Esophagus muscularis mucosa (tissue), 4 donors: ENCODE results near the gene SLC4A3. TPM values are rescaled to one million over a fixed set of nuclear protein-coding genes. Genes with fewer than 3 reads are reported as not detected.
A peak's percentile ranks its signal among the peaks of the same experiment; 100 is the strongest.

Source experiments
- DNase-seq: peaks from one replicate; pipeline ENCODE4 v3.0.0-alpha.2; 2017; ENCODE audit errors: extremely low spot score
- H3K27ac ChIP-seq, 4 donors: fragments of 200-600 bp; sonication (generic); replicated peaks in 1 of 4; 1 replicate in 3 of 4; 2 replicates in 1 of 4; pipeline ENCODE4 v1.5.1; 2016 to 2019; ENCODE audit warnings: mild to moderate bottlenecking in 1 of 4
- H3K27me3 ChIP-seq, 4 donors: fragments of 200-600 bp; sonication (generic); one replicate each; pipeline versions ENCODE4 v1.5.1 to v1.6.0; 2016 to 2019
- H3K36me3 ChIP-seq, 4 donors: fragments of 200-600 bp; sonication (generic); one replicate each; pipeline ENCODE4 v1.5.1; 2016 to 2019
- H3K4me1 ChIP-seq, 4 donors: fragments of 200-600 bp; sonication (generic); one replicate each; pipeline ENCODE4 v1.5.1; 2016 to 2019
- H3K4me3 ChIP-seq, 4 donors: fragments of 200-600 bp; sonication (generic); 1 replicate in 2 of 4; 2 replicates in 2 of 4; pipeline ENCODE4 v1.5.1; 2016 to 2019; ENCODE audit warnings: mild to moderate bottlenecking in 4 of 4, moderate library complexity in 1 of 4
- H3K9me3 ChIP-seq, 4 donors: fragments of 200-600 bp; sonication (generic); 1 replicate in 3 of 4; 2 replicates in 1 of 4; pipeline ENCODE4 v1.5.1; 2016 to 2019
- EP300 ChIP-seq: sonication (generic); formaldehyde crosslinking; IDR thresholded peaks from one replicate; pipeline ENCODE4 v1.6.1; 2017; ENCODE audit warnings: antibody characterized with exemption
- POLR2A ChIP-seq: fragments of 450-650 bp; IDR thresholded peaks from one replicate; pipeline ENCODE4 v1.6.1; 2017; ENCODE audit warnings: antibody characterized with exemption, moderate library complexity, mild to moderate bottlenecking, low read depth
- POLR2AphosphoS5 ChIP-seq, 2 donors: sonication (generic); formaldehyde crosslinking; IDR thresholded peaks; one replicate each; pipeline ENCODE4 v1.6.1; 2017; ENCODE audit warnings: antibody characterized with exemption in 2 of 2
- WGBS: methylation state at CpG from one replicate; pipeline ENCODE4 v1.1.5; 2018; 5-methylcytosine and 5-hydroxymethylcytosine counted together
- intact Hi-C: fragments of 100-400 bp; cut with DNase I; formaldehyde crosslinking; loops from one replicate; pipeline ENCODE4 v1.15.1; 2023
- total RNA-seq, 4 donors: library from RNA; depleted of rRNA; stranded (reverse); fragments of >200 nt; gene quantifications; one replicate each; pipeline versions ENCODE4 v1.1.0 to v1.2.1, GENCODE V29; 2016
- TF ChIP-seq, protein P1 (sequence below), 3 experiments: fragments of 200-600 bp in 2 of 3; fragments of 450-650 bp in 1 of 3; sonication (generic) in 2 of 3; IDR thresholded peaks; one replicate each; pipeline ENCODE4 v1.5.1; 2017 to 2019; ENCODE audit warnings: antibody characterized with exemption in 3 of 3, mild to moderate bottlenecking in 2 of 3, moderate library complexity in 1 of 3

The SLC4A3 gene
- total RNA-seq, 4 donors from 2014 or later, result 15.0 to 30.4 (median 20.5) TPM

DNA sequence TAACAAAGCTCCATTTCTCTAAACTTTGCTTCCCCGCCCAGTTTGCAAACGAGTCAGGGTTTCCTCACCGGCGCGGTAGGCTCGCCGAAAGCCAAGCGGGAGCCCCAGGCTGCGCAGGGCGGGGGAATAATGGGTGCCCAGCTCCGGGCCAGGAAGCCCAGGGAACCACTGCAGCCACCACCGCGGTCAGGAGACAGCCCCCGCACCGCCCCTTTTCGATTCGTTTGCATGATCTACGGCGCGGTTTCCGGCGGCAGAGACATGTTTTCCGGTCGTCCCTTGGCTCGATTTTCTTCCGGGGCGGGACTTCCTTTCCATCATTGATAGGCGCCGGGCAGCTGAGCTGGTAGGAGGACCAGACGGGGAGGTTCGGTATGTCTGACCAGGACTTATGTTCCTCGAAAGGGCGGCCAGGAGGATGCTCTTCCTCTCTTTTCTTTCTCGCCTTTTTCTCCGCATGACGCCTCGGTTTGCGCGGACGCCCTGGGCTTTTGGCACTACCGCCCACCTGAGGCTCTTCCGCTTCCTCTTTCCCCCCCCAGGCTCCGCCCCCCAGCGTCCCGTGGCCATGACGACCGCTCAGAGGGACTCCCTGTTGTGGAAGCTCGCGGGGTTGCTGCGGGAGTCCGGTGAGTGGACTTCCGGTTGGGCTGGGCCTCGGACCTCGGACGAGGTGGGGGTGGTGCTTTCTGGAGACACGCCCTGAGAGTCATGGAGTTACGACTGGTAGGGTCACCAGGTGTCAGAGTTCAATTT is 29.7 kb upstream of the SLC4A3 start, which contains the start of gene STK11IP:
Gene STK11IP (plus strand): TSS at position 306 of the 756 bp plus-strand sequence. CDS start 263 bp downstream, at position 569.
- H3K36me3 ChIP-seq, result peaks cover 16 to 18% (median 17%) of the 10 kb centered on the region in 4 donors
- peak within 1 kb of the TSS; percentile 59 to 80 (median 68) for H3K4me3 ChIP-seq
- TF ChIP-seq POLR2AphosphoS5 (IDR thresholded peaks at IDR 0.05), result peak; percentile 75 to 86
- TF ChIP-seq POLR2A, result peak; percentile 53
- TF ChIP-seq EP300, result no peak
- TF ChIP-seq, protein P1, sequence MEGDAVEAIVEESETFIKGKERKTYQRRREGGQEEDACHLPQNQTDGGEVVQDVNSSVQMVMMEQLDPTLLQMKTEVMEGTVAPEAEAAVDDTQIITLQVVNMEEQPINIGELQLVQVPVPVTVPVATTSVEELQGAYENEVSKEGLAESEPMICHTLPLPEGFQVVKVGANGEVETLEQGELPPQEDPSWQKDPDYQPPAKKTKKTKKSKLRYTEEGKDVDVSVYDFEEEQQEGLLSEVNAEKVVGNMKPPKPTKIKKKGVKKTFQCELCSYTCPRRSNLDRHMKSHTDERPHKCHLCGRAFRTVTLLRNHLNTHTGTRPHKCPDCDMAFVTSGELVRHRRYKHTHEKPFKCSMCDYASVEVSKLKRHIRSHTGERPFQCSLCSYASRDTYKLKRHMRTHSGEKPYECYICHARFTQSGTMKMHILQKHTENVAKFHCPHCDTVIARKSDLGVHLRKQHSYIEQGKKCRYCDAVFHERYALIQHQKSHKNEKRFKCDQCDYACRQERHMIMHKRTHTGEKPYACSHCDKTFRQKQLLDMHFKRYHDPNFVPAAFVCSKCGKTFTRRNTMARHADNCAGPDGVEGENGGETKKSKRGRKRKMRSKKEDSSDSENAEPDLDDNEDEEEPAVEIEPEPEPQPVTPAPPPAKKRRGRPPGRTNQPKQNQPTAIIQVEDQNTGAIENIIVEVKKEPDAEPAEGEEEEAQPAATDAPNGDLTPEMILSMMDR (IDR thresholded peaks at IDR 0.05), result no peak
- H3K9me3 ChIP-seq, result no peaks in the 10 kb centered on the region
- H3K4me1 ChIP-seq, result peaks cover 17 to 29% (median 18%) of the 10 kb centered on the region in 4 donors
- H3K27ac ChIP-seq, result peak within 1 kb of the TSS; percentile 88 to 91 (median 90)
- DNase-seq, result peak; percentile 99
- 0% methylated on average over 43 of the region's 57 CpGs for WGBS
- no peaks in the 10 kb centered on the region for H3K27me3 ChIP-seq
- intact Hi-C loops, result loop anchor here (2.0 to 5.0 kb wide), 3 partner anchors 27 to 55 kb away; partner anchors contain the start of genes CHPF, OBSL1 and TMEM198

DNA sequence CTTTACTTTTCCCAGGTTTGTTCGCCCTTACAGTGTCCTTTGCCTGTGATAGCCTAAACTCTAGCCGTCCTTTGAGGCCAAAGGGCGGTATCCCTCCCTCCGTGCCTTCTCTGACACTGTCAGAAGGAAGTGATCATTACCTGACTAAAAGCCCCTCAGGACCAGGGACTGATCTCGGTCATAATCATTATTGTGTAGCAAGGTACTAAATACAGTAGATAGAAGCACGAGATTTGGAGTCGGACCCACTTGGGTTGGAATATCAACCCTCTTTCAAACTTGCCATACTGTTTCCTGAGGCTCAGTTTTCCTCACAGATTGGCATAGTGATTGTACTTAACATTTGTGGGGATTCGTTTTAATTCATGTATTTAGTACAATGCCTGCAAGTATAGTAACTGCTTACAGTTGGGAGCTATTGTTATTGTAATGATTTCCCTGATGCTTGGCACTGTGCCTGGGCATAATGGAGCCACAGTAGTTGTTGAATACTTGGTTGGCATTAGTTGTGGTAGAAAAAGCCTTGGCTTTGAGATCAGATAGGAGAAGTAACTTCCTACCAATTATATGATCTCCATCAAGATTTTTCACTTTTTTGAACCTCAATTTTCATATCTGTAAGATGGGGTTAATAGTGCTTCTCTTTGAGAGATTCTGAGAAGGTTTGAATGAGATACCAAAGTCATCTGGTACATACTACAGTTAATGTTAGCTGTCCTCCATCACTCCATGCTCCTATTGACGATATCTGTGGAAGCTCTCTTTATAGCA is 28.9 kb upstream of the SLC4A3 start:
- Histone ChIP-seq H3K27me3 (no peaks in the 10 kb centered on the region), H3K9me3 (no peaks in the 10 kb centered on the region), H3K36me3 (peaks cover 17 to 26% (median 23%) of the 10 kb centered on the region in 4 donors), H3K27ac (peak overlapping the region; percentile 88 to 91 (median 90)), H3K4me1 (peaks cover 17 to 29% (median 18%) of the 10 kb centered on the region in 4 donors), H3K4me3 (peak overlapping the region; percentile 59 to 80 (median 68))
- intact Hi-C loops, result loop anchor here (5.0 kb wide), 2 partner anchors 36 to 56 kb away; partner anchors contain the start of genes CHPF and TMEM198
- WGBS, result 23% methylated on average over 9 of the region's 9 CpGs
- TF ChIP-seq EP300, result no peak
- TF ChIP-seq, protein P1 (IDR thresholded peaks at IDR 0.05), result no peak
- TF ChIP-seq POLR2AphosphoS5 (IDR thresholded peaks at IDR 0.05), result no peak
- TF ChIP-seq POLR2A, result no peak
- no peak for DNase-seq

DNA sequence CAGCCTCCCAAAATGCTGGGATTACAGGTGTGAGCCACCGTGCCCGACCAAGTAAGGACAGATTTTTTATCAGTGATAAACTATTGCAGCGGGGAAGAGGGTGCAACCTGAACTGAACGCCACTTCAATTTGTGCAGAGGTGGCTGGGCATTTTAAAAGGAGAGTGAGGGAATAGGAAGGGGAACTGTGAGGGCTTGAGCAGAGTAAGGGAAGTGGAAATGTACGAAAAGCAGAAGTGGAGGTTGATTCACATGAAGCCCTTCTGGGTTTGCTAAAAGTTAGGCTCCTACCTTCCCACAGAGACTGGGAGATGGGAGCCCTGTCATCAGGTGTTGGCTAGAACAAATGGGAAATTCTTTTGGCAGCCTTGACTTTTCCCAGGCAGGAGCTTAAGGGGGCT is 23.7 kb upstream of the SLC4A3 start:
- TF ChIP-seq, protein P1 (IDR thresholded peaks at IDR 0.05), result no peak
- no peak for TF ChIP-seq POLR2AphosphoS5 (IDR thresholded peaks at IDR 0.05)
- no peak for TF ChIP-seq EP300
- TF ChIP-seq POLR2A, result no peak

DNA sequence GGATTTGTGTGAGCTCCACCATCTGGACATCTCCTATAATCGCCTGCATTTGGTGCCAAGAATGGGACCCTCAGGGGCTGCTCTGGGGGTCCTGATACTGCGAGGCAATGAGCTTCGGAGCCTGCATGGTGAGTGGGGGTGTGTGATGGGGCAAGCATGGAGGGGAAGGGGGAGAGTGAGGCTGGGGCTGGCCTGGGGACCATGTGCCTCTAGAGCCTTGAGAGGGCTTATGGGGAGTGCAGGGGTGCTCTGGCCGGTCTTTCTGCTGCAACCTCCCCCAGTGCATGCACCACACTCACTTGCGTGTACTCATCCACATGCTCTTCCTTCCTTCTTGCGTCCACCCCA is 21.8 kb upstream of the SLC4A3 start:
- H3K4me1 ChIP-seq, result peaks cover 0 to 16% (median 15%) of the 10 kb centered on the region in 4 donors

More for the DNA sequence above, 23.7 kb upstream of the SLC4A3 start:
- intact Hi-C loops, result no loop called here
- 79% methylated on average over 5 of the region's 5 CpGs for WGBS
- no peak for DNase-seq
- H3K9me3 ChIP-seq, result no peaks in the 10 kb centered on the region
- no peak overlapping the region for H3K4me3 ChIP-seq
- no peak overlapping the region for H3K27ac ChIP-seq
- H3K36me3 ChIP-seq, result peaks cover 40 to 79% (median 70%) of the 10 kb centered on the region in 4 donors
- peaks cover under 1 to 8% (median 2%) of the 10 kb centered on the region in 4 donors for H3K4me1 ChIP-seq
- no peaks in the 10 kb centered on the region for H3K27me3 ChIP-seq

More for the DNA sequence above, 21.8 kb upstream of the SLC4A3 start:
- H3K4me3 ChIP-seq, result no peak overlapping the region
- no peak for TF ChIP-seq EP300
- TF ChIP-seq POLR2AphosphoS5 (IDR thresholded peaks at IDR 0.05), result no peak
- no peak for TF ChIP-seq POLR2A
- TF ChIP-seq, protein P1 (IDR thresholded peaks at IDR 0.05), result no peak
- H3K9me3 ChIP-seq, result no peaks in the 10 kb centered on the region
- intact Hi-C loops, result no loop called here
- no peak overlapping the region for H3K27ac ChIP-seq
- no peaks in the 10 kb centered on the region for H3K27me3 ChIP-seq
- WGBS, result 90% methylated on average over 6 of the region's 6 CpGs
- H3K36me3 ChIP-seq, result peaks cover 44 to 91% (median 80%) of the 10 kb centered on the region in 4 donors
- no peak for DNase-seq
